ENCODE results near the gene MED13L. TPM values are rescaled to one million over a fixed set of nuclear protein-coding genes. Genes with fewer than 3 reads are reported as not detected.

MED13L gene
- total and polyA plus RNA-seq, 8 donors = 92.4 to 123 (median 97.0) TPM

DNA sequence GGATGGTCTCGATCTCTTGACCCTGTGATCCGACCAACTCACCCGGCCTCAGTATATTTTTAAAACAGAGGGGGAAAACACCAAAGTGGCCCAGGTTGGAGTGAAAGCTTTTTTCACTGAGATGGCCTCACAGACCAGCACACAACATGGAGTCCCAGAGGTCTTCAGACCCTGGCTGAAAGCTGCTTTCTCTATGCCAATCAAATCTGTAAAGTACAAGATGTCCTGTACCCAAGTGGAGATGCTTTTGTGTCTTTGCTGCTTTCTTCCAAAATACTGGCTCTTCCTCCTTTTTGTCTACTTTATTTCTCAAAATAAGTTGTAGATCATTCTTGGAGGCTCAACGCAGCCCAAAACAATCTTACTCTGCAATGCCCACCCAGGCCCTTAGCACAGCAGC, 214.8 kb downstream of the MED13L start:
- no peaks in the 10 kb centered on the region for H3K9me3 ChIP-seq
- intact Hi-C loops (cut with DNase I) = no loop called here
- H3K36me3 ChIP-seq = no peaks in the 10 kb centered on the region
- H3K4me3 ChIP-seq = no peak overlapping the region
- TF ChIP-seq, protein P1, sequence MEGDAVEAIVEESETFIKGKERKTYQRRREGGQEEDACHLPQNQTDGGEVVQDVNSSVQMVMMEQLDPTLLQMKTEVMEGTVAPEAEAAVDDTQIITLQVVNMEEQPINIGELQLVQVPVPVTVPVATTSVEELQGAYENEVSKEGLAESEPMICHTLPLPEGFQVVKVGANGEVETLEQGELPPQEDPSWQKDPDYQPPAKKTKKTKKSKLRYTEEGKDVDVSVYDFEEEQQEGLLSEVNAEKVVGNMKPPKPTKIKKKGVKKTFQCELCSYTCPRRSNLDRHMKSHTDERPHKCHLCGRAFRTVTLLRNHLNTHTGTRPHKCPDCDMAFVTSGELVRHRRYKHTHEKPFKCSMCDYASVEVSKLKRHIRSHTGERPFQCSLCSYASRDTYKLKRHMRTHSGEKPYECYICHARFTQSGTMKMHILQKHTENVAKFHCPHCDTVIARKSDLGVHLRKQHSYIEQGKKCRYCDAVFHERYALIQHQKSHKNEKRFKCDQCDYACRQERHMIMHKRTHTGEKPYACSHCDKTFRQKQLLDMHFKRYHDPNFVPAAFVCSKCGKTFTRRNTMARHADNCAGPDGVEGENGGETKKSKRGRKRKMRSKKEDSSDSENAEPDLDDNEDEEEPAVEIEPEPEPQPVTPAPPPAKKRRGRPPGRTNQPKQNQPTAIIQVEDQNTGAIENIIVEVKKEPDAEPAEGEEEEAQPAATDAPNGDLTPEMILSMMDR (IDR thresholded peaks at IDR 0.05) = no peak
- H3K4me1 ChIP-seq = peaks cover 6 to 44% of the 10 kb centered on the region in 2 donors
- no peak for ATAC-seq
- DNase-seq = no peak
- H3K27me3 ChIP-seq = no peaks in the 10 kb centered on the region
- H3K27ac ChIP-seq = no peak overlapping the region

DNA sequence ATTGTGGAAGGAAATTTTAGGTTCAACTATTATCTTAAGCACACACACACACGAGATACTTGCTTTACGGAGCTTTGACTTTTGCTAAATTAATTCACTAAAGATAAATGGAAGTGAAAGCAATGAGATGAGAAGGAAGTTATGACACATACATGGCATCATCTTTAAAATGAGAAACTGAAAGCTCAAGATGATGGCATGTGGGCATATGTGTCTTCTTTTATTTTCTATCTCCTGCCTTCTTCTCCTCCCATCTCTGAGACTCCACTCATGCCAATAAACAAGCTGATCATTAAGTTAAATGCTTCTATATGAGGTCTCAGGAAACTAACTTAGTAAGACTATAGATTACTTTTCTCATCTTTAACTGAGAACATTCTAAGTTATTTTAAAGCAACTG, 216.7 kb downstream of the MED13L start:
- TF ChIP-seq, protein P1 (IDR thresholded peaks at IDR 0.05) = no peak
- no peak overlapping the region for H3K4me3 ChIP-seq
- H3K36me3 ChIP-seq = no peaks in the 10 kb centered on the region
- H3K27me3 ChIP-seq = no peaks in the 10 kb centered on the region
- no peak overlapping the region for H3K27ac ChIP-seq
- H3K4me1 ChIP-seq = peaks cover 3 to 31% of the 10 kb centered on the region in 2 donors
- peak; percentile 30 for ATAC-seq
- H3K9me3 ChIP-seq = no peaks in the 10 kb centered on the region
- DNase-seq = no peak
- intact Hi-C loops (cut with DNase I) = no loop called here

DNA sequence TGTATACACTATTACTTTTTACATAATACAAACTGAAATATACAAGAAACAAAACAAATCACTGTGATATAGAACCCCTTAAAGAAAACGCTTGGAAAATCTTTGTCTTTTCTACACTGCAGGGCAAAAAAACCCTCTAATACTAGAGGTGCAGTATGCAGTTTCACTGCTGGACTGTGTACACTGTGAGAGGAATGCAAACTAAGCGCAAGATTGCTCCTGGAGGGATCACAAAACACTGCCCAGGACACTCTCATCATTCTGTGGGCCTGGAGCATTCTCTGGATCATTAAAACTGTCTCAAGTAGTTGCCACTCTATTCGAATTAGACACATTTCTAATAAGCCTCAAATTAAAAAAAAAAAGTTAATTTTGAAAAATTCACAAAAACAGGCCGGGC, 217.6 kb downstream of the MED13L start:
- H3K4me1 ChIP-seq = peaks cover 0 to 29% of the 10 kb centered on the region in 2 donors
- no peaks in the 10 kb centered on the region for H3K27me3 ChIP-seq
- ATAC-seq (peak; percentile 29), DNase-seq (no peak)
- no peaks in the 10 kb centered on the region for H3K9me3 ChIP-seq
- no peaks in the 10 kb centered on the region for H3K36me3 ChIP-seq
- no peak overlapping the region for H3K27ac ChIP-seq
- intact Hi-C loops (cut with DNase I) = no loop called here
- H3K4me3 ChIP-seq = no peak overlapping the region
- TF ChIP-seq, protein P1 (IDR thresholded peaks at IDR 0.05) = no peak

GRCh38 chr12:116058574-116058973, 218.9 kb downstream of the MED13L start:
- ATAC-seq (no peak), DNase-seq (no peak)
- H3K9me3 ChIP-seq = no peaks in the 10 kb centered on the region
- H3K27ac ChIP-seq = no peak overlapping the region
- intact Hi-C loops (cut with DNase I) = no loop called here
- TF ChIP-seq, protein P1 (IDR thresholded peaks at IDR 0.05) = no peak
- no peaks in the 10 kb centered on the region for H3K27me3 ChIP-seq
- no peak overlapping the region for H3K4me3 ChIP-seq
- H3K36me3 ChIP-seq = no peaks in the 10 kb centered on the region
- H3K4me1 ChIP-seq = peaks cover 2 to 37% of the 10 kb centered on the region in 2 donors

- intact Hi-C loops (cut with DNase I) = no loop called here
- Histone ChIP-seq H3K4me1 (peaks cover 4 to 44% of the 10 kb centered on the region in 2 donors), H3K4me3 (no peak overlapping the region), H3K27ac (no peak overlapping the region), H3K27me3 (no peaks in the 10 kb centered on the region), H3K36me3 (no peaks in the 10 kb centered on the region), H3K9me3 (no peaks in the 10 kb centered on the region)
- DNase-seq = no peak
- TF ChIP-seq, protein P1 (IDR thresholded peaks at IDR 0.05) = no peak
- ATAC-seq = no peak
These were observed 220.1 kb downstream of the MED13L start for GRCh38 chr12:116057356-116057755.

Data from left lung (tissue), 10 donors.